Endothelial cell of umbilical vein (primary cell): ENCODE results near the gene CSMD2.

ENCODE experiments used
- EZH2 ChIP-seq: IDR thresholded peaks from 2 replicates; pipeline ENCODE4 v1.6.1; 2012; ENCODE audit warnings: borderline replicate concordance, low read depth, mild to moderate bottlenecking, moderate library complexity, low read length, inconsistent platforms; ENCODE audit not compliant: severe bottlenecking
- POLR2A ChIP-seq: IDR thresholded peaks from 2 replicates; pipeline ENCODE4 v1.6.1; 2012; ENCODE audit warnings: low read depth, mild to moderate bottlenecking, control low read depth, low read length
- POLR2AphosphoS5 ChIP-seq: IDR thresholded peaks from 2 replicates; pipeline ENCODE4 v1.6.1; 2012; ENCODE audit warnings: low read depth, mild to moderate bottlenecking, control low read depth, low read length, moderate library complexity; ENCODE audit not compliant: insufficient read depth
- TF ChIP-seq, protein P1 (sequence below), 2 donors: IDR thresholded peaks; 1 replicate in 1 of 2; 2 replicates in 1 of 2; pipeline ENCODE4 v1.5.1; 2011; ENCODE audit warnings: low read length in 2 of 2, mild to moderate bottlenecking in 2 of 2, moderate library complexity in 2 of 2, control low read depth in 1 of 2, inconsistent platforms in 1 of 2, low read depth in 1 of 2; ENCODE audit not compliant: insufficient read depth in 1 of 2; ENCODE audit errors: extremely low read depth in 1 of 2

DNA sequence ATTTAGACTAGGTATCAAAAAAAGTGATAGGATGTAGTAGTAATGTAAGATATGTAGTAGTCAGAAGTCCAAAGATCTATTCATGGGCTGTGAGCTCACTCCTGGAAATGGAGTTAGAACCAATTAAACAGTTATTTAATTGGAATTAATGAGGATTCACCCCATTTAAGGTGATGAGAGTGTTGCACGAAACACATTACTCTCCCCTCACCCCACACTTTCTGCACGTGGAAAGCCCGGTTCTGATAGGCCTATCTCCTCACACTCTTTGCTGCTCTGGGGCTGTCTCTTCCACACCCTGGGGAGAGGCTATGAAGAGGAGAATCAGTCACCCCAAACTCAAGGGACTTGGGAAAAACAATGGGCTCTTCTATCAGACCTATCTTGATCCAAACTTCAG is 174.7 kb downstream of the CSMD2 start:
- TF ChIP-seq EZH2 (no peak), POLR2AphosphoS5 (no peak), POLR2A (no peak)
- TF ChIP-seq, protein P1, sequence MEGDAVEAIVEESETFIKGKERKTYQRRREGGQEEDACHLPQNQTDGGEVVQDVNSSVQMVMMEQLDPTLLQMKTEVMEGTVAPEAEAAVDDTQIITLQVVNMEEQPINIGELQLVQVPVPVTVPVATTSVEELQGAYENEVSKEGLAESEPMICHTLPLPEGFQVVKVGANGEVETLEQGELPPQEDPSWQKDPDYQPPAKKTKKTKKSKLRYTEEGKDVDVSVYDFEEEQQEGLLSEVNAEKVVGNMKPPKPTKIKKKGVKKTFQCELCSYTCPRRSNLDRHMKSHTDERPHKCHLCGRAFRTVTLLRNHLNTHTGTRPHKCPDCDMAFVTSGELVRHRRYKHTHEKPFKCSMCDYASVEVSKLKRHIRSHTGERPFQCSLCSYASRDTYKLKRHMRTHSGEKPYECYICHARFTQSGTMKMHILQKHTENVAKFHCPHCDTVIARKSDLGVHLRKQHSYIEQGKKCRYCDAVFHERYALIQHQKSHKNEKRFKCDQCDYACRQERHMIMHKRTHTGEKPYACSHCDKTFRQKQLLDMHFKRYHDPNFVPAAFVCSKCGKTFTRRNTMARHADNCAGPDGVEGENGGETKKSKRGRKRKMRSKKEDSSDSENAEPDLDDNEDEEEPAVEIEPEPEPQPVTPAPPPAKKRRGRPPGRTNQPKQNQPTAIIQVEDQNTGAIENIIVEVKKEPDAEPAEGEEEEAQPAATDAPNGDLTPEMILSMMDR (IDR thresholded peaks at IDR 0.05; ENCODE audit: extremely low read depth in 1 of 2, insufficient read depth in 1 of 2, low read depth in 1 of 2, low read length in 2 of 2): no peak
